Aorta (tissue), 5 donors: Measurements from ENCODE around the gene NAALADL2. TPM values are rescaled to one million over a fixed set of nuclear protein-coding genes. Genes with fewer than 3 reads are reported as not detected.

ENCODE experiments used
- ATAC-seq: fragments of 200-7000 bp; cut with Tn5 transposase; one replicate; pipeline ENCODE4 v1.9.1; 2022; ENCODE audit warnings: moderate library complexity; ENCODE audit not compliant: low FRiP score
- DNase-seq, 2 donors: peaks; one replicate each; pipeline ENCODE4 v3.0.0-alpha.2; 2020
- H3K27ac ChIP-seq, 2 donors: one replicate each; pipeline ENCODE4 v1.5.1; 2013; ENCODE audit warnings: low read length in 2 of 2, mild to moderate bottlenecking in 2 of 2, moderate library complexity in 2 of 2, control low read depth in 1 of 2, inconsistent platforms in 1 of 2, low read depth in 1 of 2
- H3K27me3 ChIP-seq, 2 donors: one replicate each; pipeline ENCODE4 v1.6.1; 2013; ENCODE audit warnings: control low read depth in 1 of 2, low read length in 1 of 2, mild to moderate bottlenecking in 1 of 2, moderate library complexity in 1 of 2; ENCODE audit not compliant: insufficient read depth in 2 of 2, control insufficient read depth in 1 of 2
- H3K36me3 ChIP-seq, 2 donors: one replicate each; pipeline ENCODE4 v1.6.1; 2013; ENCODE audit warnings: control low read depth in 1 of 2, low read length in 1 of 2, mild to moderate bottlenecking in 1 of 2; ENCODE audit not compliant: insufficient read depth in 2 of 2, control insufficient read depth in 1 of 2
- H3K4me1 ChIP-seq, 2 donors: one replicate each; pipeline ENCODE4 v1.6.1; 2013; ENCODE audit warnings: low read length in 2 of 2, control low read depth in 1 of 2, mild to moderate bottlenecking in 1 of 2, moderate library complexity in 1 of 2; ENCODE audit not compliant: insufficient read depth in 2 of 2, control insufficient read depth in 1 of 2
- H3K4me3 ChIP-seq, 2 donors: one replicate each; pipeline ENCODE4 v1.5.1; 2013; ENCODE audit warnings: low read length in 2 of 2, control low read depth in 1 of 2, mild to moderate bottlenecking in 1 of 2
- H3K9me3 ChIP-seq: one replicate; pipeline ENCODE4 v1.6.1; 2013; ENCODE audit warnings: mild to moderate bottlenecking, low read length; ENCODE audit not compliant: control insufficient read depth
- WGBS, 2 donors: extraction: QIAGEN DNeasy Blood & Tissue Kit; methylation state at CpG; one replicate each; pipeline ENCODE4 v1.1.7; 2013; 5-methylcytosine and 5-hydroxymethylcytosine counted together
- intact Hi-C, 2 donors: fragments of 100-400 bp; cut with DNase I; formaldehyde crosslinking; loops; one replicate each; pipeline versions ENCODE4 v1.14.2 to v1.15.0; 2022
- polyA plus RNA-seq, 2 donors: library from polyadenylated mRNA; stranded (reverse); fragments of 200-250 nt; gene quantifications; one replicate each; pipeline ENCODE4 v1.2.3, GENCODE V29; 2013
- total RNA-seq, 2 donors: library from RNA; stranded (reverse); fragmentation: NEBNext Ultra II Directional; extraction: Animal tissue kit (Norgen Biotek cat#: 25700); gene quantifications; one replicate each; pipeline ENCODE4 v1.2.1, GENCODE V29; 2021
- donor health status: healthy with polysubstance abuse.
- donor health status: Bipolar disorder and iron deficiency.
- donor health status: DM: no; HTN: no; CAD: no.
- donor health status: DM: no; HTN: no; CAD: no.
- donor health status: DM: yes; HTN: yes; CAD: no.

Gene NAALADL2
- total and polyA plus RNA-seq, 4 donors, result 4.3 to 29.8 (median 11.9) TPM

GRCh38 chr3:174949523-174949922 is 90.4 kb downstream of the NAALADL2 start:
- no peak overlapping the region for H3K4me3 ChIP-seq
- H3K27me3 ChIP-seq, result no peaks in the 10 kb centered on the region
- H3K9me3 ChIP-seq, result no peaks in the 10 kb centered on the region
- no peaks in the 10 kb centered on the region for H3K36me3 ChIP-seq
- DNase-seq (no peak), ATAC-seq (peak; percentile 60)
- intact Hi-C loops, result loop anchor here (5.0 to 10.0 kb wide), 2 partner anchors 85 to 127 kb away; no protein-coding TSS in a partner anchor
- H3K4me1 ChIP-seq, result no peaks in the 10 kb centered on the region
- H3K27ac ChIP-seq, result no peak overlapping the region
- WGBS, 2 donors, result 3 to 11% methylated on average over 2 of the region's 2 CpGs

- ATAC-seq (no peak), DNase-seq (no peak)
- no peak overlapping the region for H3K4me3 ChIP-seq
- H3K4me1 ChIP-seq, result no peaks in the 10 kb centered on the region
- no peaks in the 10 kb centered on the region for H3K36me3 ChIP-seq
- H3K27me3 ChIP-seq, result no peaks in the 10 kb centered on the region
- H3K27ac ChIP-seq, result no peak overlapping the region
- no peaks in the 10 kb centered on the region for H3K9me3 ChIP-seq
- 20 to 21% methylated on average over 3 of the region's 3 CpGs for WGBS, 2 donors
- intact Hi-C loops, result no loop called here
Measured at GRCh38 chr3:174951034-174951433, 91.9 kb downstream of the NAALADL2 start.

GRCh38 chr3:174951498-174952005 is 92.4 kb downstream of the NAALADL2 start:
- H3K4me3 ChIP-seq, result no peak overlapping the region

GRCh38 chr3:174953068-174953467 is 93.9 kb downstream of the NAALADL2 start:
- intact Hi-C loops, result no loop called here
- Histone ChIP-seq H3K4me1 (peaks cover 2 to 3% of the 10 kb centered on the region in 2 donors), H3K4me3 (no peak overlapping the region), H3K27ac (no peak overlapping the region), H3K27me3 (no peaks in the 10 kb centered on the region), H3K36me3 (no peaks in the 10 kb centered on the region), H3K9me3 (no peaks in the 10 kb centered on the region)
- no peak for ATAC-seq
- DNase-seq, result no peak
- WGBS, 2 donors, result 73 to 81% methylated on average over 1 of the region's 1 CpG

More at GRCh38 chr3:174951498-174952005, 92.4 kb downstream of the NAALADL2 start:
- ATAC-seq (no peak), DNase-seq (no peak)
- H3K9me3 ChIP-seq, result no peaks in the 10 kb centered on the region
- intact Hi-C loops, result no loop called here
- H3K27me3 ChIP-seq, result no peaks in the 10 kb centered on the region
- H3K4me1 ChIP-seq, result no peaks in the 10 kb centered on the region
- no peaks in the 10 kb centered on the region for H3K36me3 ChIP-seq
- 95 to 96% methylated on average over 2 of the region's 2 CpGs for WGBS, 2 donors
- no peak overlapping the region for H3K27ac ChIP-seq

GRCh38 chr3:174955513-174956016 is 96.4 kb downstream of the NAALADL2 start:
- no peaks in the 10 kb centered on the region for H3K36me3 ChIP-seq
- no peaks in the 10 kb centered on the region for H3K9me3 ChIP-seq
- no peak overlapping the region for H3K4me3 ChIP-seq
- WGBS, 2 donors, result 76 to 77% methylated on average over 2 of the region's 2 CpGs
- H3K4me1 ChIP-seq, result peaks cover 2 to 5% of the 10 kb centered on the region in 2 donors
- intact Hi-C loops, result loop anchor here in 1 of 2 donors (5.0 kb wide), 1 partner anchor 513 kb away; no protein-coding TSS in a partner anchor
- no peaks in the 10 kb centered on the region for H3K27me3 ChIP-seq
- H3K27ac ChIP-seq, result no peak overlapping the region
- ATAC-seq (no peak), DNase-seq (no peak)

- 12 to 21% methylated on average over 2 of the region's 2 CpGs for WGBS, 2 donors
- Histone ChIP-seq H3K9me3 (no peaks in the 10 kb centered on the region), H3K27me3 (no peaks in the 10 kb centered on the region), H3K4me3 (no peak overlapping the region), H3K36me3 (no peaks in the 10 kb centered on the region), H3K4me1 (peaks cover 2 to 5% of the 10 kb centered on the region in 2 donors), H3K27ac (peak overlapping the region; percentile 51 to 86)
- ATAC-seq (no peak), DNase-seq (no peak)
- intact Hi-C loops, result loop anchor here in 1 of 2 donors (5.0 kb wide), 1 partner anchor 515 kb away; no protein-coding TSS in a partner anchor
Measured at GRCh38 chr3:174957081-174957480, 97.9 kb downstream of the NAALADL2 start.

- ATAC-seq, result no peak
- intact Hi-C loops, result loop anchor here in 1 of 2 donors (5.0 kb wide), 1 partner anchor 515 kb away; no protein-coding TSS in a partner anchor
Measured at GRCh38 chr3:174957551-174958001, 98.4 kb downstream of the NAALADL2 start.

GRCh38 chr3:174958671-174959328 is 99.7 kb downstream of the NAALADL2 start:
- H3K27me3 ChIP-seq, result no peaks in the 10 kb centered on the region
- H3K9me3 ChIP-seq, result no peaks in the 10 kb centered on the region
- H3K36me3 ChIP-seq, result no peaks in the 10 kb centered on the region
- peaks cover 2 to 5% of the 10 kb centered on the region in 2 donors for H3K4me1 ChIP-seq
- ATAC-seq (no peak), DNase-seq (no peak)
- intact Hi-C loops, result loop anchor here in 1 of 2 donors (5.0 kb wide), 1 partner anchor 516 kb away; no protein-coding TSS in a partner anchor
- 60 to 66% methylated on average over 5 of the region's 5 CpGs for WGBS, 2 donors
- no peak overlapping the region for H3K27ac ChIP-seq
- H3K4me3 ChIP-seq, result no peak overlapping the region

More at GRCh38 chr3:174957551-174958001, 98.4 kb downstream of the NAALADL2 start:
- no peak overlapping the region for H3K4me3 ChIP-seq
- H3K27me3 ChIP-seq, result no peaks in the 10 kb centered on the region
- no peaks in the 10 kb centered on the region for H3K9me3 ChIP-seq
- H3K4me1 ChIP-seq, result peaks cover 2 to 5% of the 10 kb centered on the region in 2 donors
- no peak for DNase-seq
- peak overlapping the region in 1 of 2 donors; percentile 51 for H3K27ac ChIP-seq
- no peaks in the 10 kb centered on the region for H3K36me3 ChIP-seq
